ENCODE results near the gene ADAM17. TPM values are rescaled to one million over a fixed set of nuclear protein-coding genes. Genes with fewer than 3 reads are reported as not detected.

ADAM17 gene
- total RNA-seq, 4 donors from 2014 or later = 25.1 to 73.1 (median 44.1) TPM

- no peak for TF ChIP-seq CTCF (IDR thresholded peaks at IDR 0.05)
- ATAC-seq (ENCODE audit: low FRiP score) = no peak
These were observed 114.1 kb downstream of the ADAM17 start for GRCh38 chr2:9441556-9441955.

GRCh38 chr2:9440058-9440727, 115.4 kb downstream of the ADAM17 start:
- TF ChIP-seq CTCF (IDR thresholded peaks at IDR 0.05) = no peak
- DNase-seq (ENCODE audit: low spot score) (no peak), ATAC-seq (ENCODE audit: low FRiP score) (no peak)

More at GRCh38 chr2:9441556-9441955, 114.1 kb downstream of the ADAM17 start:
- no peak for DNase-seq (ENCODE audit: low spot score)

GRCh38 chr2:9439536-9439935, 116.1 kb downstream of the ADAM17 start:
- no peak for DNase-seq (ENCODE audit: low spot score)
- no peak for TF ChIP-seq CTCF (IDR thresholded peaks at IDR 0.05)
- ATAC-seq (ENCODE audit: low FRiP score) = no peak

Other genes starting within 250 kb of the ADAM17 start
- 100 to 1,000 TPM in 3 of 4 donors, 10 to 100 TPM in 1; 92.2 to 183 (median 143) TPM for gene ITGB1BP1, start 132.3 kb downstream of the ADAM17 start, total RNA-seq
- gene CPSF3, start 132.2 kb downstream of the ADAM17 start, total RNA-seq = 10 to 100 TPM; 17.9 to 24.4 (median 20.7) TPM
- gene IAH1, start 81.3 kb downstream of the ADAM17 start, total RNA-seq = 10 to 100 TPM; 41.4 to 71.8 (median 47.3) TPM
- 100 to 1,000 TPM; 160 to 222 (median 168) TPM for gene YWHAQ, start 75.2 kb upstream of the ADAM17 start, total RNA-seq